GM12891 (cell line): ENCODE data around the gene AKAP7.
"Not testable (repeated sequence)": the region's sequence is repeated elsewhere in the genome, so short reads cannot be mapped to it uniquely, and the experiment has no call there.

Experiments used
- PAX5 ChIP-seq: IDR thresholded peaks from 2 replicates; pipeline ENCODE4 v1.6.1; 2011; ENCODE audit warnings: low read length, moderate library complexity, mild to moderate bottlenecking; ENCODE audit not compliant: insufficient read depth, severe bottlenecking
- POLR2A ChIP-seq: IDR thresholded peaks from 2 replicates; pipeline ENCODE4 v1.6.1; 2011; ENCODE audit warnings: low read depth, low read length, control low read depth
- POLR2AphosphoS5 ChIP-seq: IDR thresholded peaks from 2 replicates; pipeline ENCODE4 v1.6.1; 2011; ENCODE audit warnings: low read depth, low read length, control low read depth
- TAF1 ChIP-seq: IDR thresholded peaks from 2 replicates; pipeline ENCODE4 v1.6.1; 2011; ENCODE audit warnings: low read depth, low read length, control low read depth

DNA sequence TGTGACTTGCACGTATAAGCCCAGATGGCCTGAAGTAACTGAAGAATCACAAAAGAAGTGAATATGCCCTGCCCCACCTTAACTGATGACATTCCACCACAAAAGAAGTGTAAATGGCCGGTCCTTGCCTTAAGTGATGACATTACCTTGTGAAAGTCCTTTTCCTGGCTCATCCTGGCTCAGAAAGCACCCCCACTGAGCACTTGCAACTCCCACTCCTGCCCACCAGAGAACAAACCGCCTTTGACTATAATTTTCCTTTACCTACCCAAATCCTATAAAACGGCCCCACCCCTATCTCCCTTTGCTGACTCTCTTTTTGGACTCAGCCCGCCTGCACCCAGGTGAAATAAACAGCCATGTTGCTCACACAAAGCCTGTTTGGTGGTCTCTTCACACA, 193.5 kb downstream of the AKAP7 start:
- TF ChIP-seq POLR2A, POLR2AphosphoS5, TAF1, PAX5: not testable (repeated sequence)
